GM18507 (cell line): ENCODE measurements around the gene C1GALT1C1.
A peak's percentile ranks its signal among the peaks of the same experiment; 100 is the strongest.

Experiments used
- DNase-seq: peaks from one replicate; pipeline ENCODE4 v3.0.0; 2011; ENCODE audit warnings: low read depth; ENCODE audit not compliant: insufficient read length; ENCODE audit errors: extremely low spot score
- FAIRE-seq: peaks from 2 replicates; lab custom pipeline; 2011; peaks lifted over from hg19 to GRCh38; lab: Jason Lieb, UNC

Gene C1GALT1C1

DNA sequence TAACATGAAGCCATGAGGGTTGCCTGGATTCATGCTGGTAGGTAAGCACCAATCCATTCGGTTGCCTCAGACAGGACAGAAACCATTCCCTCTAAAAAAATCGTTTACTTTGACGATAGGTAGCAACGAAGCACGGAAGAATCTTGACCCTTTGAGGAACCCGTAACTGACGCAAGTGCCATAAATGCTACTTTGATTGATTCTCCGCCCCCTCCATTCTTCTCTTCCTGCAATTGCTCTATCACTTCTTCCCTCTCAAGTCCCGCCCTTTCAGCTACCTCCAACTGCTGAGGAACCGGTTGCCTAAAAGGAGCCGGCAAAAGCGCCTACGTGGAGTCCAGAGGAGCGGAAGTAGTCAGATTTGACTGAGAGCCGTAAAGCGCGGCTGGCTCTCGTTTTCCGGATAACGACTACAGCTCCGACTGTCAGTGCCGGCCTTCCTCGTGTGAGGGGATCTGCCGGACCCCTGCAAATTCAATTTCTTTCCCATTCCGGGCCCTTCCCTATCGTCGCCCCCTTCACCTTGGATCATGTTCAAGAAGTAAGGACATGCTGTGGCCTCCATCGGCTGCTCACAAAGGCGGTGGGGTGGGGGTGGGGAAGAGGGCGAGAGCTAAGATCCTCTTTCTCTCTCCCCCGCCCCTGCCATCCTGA lies 26.0 kb downstream of the C1GALT1C1 start, which contains the start of gene MCTS1:
Gene MCTS1 (plus strand): TSS at position 395 of the 654 bp plus-strand sequence. CDS start 136 bp downstream, at position 531.
- DNase-seq, result peak; percentile 30
- FAIRE-seq, result peak; percentile 98

DNA sequence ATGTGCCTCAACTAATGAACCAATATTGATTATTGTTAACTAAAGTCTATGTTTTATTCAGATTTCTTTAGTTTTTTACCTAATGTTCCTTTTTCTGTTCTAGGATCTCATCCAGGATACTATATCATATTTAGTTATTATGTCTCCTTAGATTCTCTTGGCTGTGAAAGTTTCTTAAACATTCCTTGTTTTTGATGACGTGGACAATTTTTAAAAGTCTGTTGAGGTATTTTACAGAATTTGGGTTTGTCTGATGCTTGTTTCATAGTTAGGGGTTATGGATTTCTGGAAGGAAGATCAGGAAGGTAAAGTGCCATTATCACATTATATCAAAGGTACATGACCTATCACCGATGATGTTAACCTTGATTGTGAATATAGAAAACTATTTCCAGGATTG lies 44.2 kb downstream of the C1GALT1C1 start:
- DNase-seq (no peak), FAIRE-seq (no peak)
